Measurements from ENCODE around the gene MYMX.
A peak's percentile ranks its signal among the peaks of the same experiment; 100 is the strongest.

The MYMX gene

DNA sequence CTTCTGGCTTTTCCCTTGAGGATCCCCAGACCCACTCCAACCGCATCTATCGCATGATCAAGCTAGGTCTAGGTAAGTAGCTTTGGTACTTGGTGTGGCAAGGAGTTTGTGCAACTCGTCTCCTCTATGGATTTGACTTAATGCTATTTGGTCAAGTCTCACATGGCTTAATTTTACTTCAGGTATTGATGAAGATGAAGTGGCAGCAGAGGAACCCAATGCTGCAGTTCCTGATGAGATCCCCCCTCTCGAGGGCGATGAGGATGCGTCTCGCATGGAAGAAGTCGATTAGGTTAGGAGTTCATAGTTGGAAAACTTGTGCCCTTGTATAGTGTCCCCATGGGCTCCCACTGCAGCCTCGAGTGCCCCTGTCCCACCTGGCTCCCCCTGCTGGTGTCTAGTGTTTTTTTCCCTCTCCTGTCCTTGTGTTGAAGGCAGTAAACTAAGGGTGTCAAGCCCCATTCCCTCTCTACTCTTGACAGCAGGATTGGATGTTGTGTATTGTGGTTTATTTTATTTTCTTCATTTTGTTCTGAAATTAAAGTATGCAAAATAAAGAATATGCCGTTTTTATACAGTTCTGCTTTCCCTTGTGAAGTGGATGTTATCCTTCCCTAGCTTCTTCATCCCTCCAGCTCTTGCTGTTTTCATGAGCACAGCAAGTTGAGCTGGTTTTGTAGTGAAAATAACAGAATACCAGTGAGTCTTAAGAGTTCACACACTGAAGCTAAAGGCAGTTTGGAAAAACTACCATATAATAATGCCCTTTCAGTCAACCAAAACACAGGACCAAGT lies 36.8 kb downstream of the MYMX start:
- no peak for DNase-seq

- no peak for DNase-seq
Observed at GRCh38 chr6:44254191-44255104, 37.7 kb downstream of the MYMX start.

GRCh38 chr6:44255105-44255808 lies 38.5 kb downstream of the MYMX start:
- DNase-seq: no peak

DNA sequence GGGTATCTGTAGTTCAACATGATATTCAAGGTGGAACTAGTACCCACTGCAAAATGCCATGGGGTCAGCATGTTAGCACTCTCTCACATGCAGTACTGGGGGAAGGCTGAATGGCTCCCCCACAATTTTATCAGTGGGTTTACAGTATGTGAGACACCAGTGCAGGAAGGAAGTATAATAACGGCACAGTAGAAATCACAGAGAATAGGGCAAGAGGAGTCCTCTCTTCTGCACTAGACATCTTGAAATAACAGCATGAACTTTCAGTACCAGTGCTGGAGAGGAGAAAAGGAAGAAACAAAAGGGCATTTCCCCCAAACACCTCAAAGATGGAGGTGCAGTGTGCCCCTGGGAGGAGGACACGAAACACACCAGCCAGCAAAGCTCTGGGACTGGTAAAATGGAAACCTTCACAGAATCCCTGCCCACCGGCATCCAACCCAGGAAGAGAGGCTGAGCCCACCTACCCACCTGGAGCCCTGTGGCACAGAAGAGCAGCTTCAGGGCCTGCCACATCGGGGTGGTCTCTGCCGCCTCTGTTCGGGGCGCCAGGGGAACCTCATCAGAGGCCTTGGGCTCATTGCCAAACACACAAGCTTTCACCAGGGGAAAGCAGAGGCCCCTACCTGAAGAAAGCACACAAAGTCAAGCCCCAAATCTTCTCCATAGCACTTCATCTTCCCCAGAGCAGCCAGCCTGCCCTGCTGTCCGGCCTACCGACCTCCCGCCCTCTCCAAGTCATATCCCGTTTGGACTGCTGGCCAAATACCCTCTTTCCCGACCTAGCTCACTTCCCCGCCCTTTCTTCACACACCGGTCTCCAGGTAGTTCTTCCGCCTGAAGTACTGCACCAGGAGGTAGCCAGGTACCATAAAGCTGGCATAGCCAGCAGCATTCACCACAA lies 39.4 kb downstream of the MYMX start:
- no peak for DNase-seq

GRCh38 chr6:44256775-44257024 lies 40.0 kb downstream of the MYMX start:
- DNase-seq: no peak

- DNase-seq: peak; percentile 45
Observed at GRCh38 chr6:44257025-44257752, 40.5 kb downstream of the MYMX start, which contains the start of gene SLC35B2. Gene SLC35B2 (minus strand): TSS chr6:44257528. CDS start chr6:44257410, 118 bp downstream.

DNA sequence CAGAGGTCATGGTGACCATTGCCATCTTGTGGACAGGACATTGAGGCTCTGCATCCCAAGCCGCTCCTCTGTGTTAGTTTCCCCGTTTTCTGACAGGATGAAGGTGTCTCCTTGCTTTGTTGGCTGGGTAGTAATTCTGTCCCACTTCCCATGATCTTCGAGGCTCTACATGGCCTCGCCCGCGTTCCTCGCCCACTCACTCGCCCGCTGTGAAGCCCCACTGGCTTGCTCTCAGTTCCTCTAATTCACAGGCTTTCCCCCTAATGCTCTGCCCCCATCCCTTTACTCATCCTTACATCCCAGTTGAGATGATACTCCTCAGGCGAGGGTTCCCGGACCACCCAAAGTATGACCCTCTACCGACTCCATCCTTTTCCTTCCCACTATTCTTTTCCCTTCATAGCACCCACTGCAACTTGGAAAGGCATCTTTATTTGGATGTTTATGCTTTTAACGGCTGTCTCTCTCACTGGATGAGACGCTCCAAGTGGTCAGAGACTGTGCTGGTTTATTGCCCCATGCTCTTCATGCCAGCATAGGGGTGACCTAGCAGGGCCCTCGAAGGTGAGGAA lies 41.1 kb downstream of the MYMX start:
- DNase-seq: no peak

DNA sequence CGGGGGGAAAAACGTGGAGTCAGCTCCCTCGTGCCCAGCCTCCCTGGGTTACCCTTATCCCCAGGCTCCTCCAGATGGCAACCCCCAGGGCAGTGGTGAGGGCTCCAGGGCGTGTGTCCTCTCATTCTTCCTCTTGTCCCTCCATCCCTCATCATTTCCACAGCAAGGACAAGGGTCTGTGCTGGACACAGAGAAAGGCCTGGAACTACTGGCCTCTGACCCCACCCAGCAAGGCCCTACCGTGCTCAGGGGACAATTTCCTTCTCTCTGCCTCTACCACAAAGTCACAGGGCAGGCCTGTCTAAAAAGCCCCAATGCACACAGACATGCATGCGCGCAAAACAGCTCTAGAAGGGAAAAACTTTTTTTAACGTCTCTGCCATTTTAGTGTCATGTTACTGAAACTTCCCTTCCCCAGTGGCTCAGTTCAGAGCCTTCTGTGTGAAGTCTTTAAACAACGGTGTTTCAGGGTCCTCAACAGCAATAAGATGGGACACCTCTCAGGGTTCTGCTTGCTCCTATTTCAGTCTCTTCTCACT lies 41.7 kb downstream of the MYMX start:
- DNase-seq: no peak

- no peak for DNase-seq
Observed at GRCh38 chr6:44258921-44259320, 42.2 kb downstream of the MYMX start.

DNA sequence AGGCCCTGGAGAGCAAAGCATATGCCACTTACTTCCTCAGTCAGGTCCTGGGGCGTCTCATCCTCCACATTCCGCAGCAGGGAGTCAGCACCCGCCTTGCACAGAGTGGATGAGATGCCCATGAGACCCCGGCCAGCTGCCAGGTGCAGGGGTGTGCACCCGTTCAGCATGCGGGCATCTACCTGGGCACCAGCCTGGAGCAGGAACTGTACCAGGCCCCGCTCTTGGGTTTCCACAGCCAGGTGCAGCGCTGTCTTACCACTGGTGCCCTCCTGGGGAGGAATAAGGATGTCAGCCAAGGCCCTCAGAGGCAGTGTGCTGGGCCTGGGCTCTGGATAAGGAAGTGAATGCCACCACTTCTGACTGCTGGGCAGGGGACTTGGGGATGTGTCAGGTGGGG lies 43.3 kb downstream of the MYMX start:
- DNase-seq: no peak

DNA sequence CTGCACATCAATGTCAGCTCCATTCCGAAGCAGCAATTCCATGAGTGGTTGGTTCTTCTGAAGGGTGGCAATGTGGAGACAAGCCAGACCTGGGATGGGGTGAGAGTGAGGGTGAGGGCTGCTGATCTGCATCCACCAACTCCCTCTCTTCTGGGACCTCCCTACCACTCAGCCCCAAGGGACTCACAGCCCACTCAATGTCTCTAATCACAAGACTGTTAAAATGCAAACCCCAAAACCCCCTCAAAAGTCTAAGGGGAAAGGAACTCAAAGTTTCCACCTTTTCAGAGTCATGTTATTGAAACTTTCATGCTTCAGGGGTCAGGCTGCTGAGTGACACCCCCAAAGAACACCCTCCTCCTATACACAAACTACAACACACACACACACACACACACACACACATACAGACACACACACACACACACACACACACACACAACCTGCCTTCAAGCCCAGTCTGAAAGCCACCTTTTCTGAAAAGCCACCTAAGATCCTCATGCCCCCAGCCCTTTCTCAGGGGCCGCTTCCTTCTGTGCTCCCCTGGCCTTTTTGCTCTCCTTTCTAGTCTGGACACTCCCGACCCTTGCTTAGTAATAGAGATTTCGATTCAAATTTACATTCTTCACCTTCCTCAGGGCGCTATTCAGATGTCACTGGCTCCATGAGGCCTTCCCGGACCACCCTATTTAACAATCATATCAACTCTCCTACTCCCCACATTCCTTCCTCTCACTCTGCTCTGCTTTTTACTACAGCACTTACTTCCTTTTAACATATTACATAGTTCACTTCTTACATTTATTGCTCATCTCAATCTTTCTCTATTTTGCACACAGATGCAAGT lies 43.9 kb downstream of the MYMX start:
- DNase-seq: no peak

DNA sequence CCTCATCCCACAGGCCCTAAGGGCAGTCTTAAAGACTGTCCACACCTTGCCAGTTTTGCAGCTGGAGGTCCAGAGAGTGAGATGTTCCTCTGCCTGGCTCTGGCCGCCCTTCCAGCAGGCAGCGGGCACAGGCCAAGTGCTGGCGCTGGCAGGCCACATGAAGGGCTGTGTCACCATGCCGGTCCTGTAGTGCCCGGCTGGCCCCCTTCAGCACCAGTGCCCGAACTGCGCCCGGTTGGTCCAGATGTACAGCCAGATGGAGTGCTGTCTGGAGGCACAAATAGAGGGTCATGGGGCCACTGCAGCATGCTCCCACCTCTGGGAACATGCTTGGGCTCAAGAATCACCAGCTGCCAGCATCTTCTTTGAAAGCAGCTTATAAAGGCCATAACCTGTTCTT lies 44.9 kb downstream of the MYMX start:
- no peak for DNase-seq

DNA sequence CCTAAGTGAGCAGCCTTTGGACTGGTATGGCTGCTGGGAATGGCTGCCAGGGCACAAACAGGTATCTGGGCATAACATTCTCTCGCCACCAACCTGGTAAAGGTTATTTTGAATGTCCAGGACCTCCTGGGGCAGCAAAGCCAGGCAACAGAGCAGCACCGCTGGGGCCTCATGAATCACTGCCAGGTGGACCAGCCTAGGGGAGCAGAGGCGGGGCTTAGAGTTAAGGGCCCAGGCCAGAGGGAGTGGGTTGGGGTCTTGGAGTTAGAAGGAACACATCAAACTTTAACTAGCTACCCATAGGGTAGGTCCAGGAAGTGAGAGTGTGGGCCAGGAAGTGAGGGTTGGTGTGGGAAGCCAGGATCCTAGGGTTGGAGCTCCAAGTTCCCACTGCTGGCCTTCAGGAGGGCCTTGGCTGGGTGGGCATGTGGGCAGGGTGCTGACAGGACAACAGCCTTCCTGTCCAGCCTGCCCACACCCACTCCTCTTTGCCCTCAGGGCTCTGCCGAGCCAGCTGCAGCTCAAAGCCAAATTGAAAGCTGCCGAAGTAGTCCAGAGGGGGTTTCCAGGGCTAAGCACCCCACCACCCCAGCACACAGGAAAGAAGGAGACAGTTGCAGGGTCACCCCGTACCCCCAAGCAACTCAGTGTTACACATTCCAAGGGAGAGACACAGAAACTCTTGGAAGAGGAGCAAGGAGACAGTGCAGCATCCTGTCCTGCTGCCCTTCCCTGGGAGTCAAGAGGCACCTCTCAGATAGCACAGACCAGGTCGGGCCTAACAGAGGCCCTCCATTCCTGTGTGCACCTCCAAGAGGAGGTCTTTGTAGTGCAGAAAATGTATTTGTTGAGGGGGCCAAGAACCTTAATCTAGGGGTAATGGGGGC lies 46.0 kb downstream of the MYMX start:
- DNase-seq: no peak

DNA sequence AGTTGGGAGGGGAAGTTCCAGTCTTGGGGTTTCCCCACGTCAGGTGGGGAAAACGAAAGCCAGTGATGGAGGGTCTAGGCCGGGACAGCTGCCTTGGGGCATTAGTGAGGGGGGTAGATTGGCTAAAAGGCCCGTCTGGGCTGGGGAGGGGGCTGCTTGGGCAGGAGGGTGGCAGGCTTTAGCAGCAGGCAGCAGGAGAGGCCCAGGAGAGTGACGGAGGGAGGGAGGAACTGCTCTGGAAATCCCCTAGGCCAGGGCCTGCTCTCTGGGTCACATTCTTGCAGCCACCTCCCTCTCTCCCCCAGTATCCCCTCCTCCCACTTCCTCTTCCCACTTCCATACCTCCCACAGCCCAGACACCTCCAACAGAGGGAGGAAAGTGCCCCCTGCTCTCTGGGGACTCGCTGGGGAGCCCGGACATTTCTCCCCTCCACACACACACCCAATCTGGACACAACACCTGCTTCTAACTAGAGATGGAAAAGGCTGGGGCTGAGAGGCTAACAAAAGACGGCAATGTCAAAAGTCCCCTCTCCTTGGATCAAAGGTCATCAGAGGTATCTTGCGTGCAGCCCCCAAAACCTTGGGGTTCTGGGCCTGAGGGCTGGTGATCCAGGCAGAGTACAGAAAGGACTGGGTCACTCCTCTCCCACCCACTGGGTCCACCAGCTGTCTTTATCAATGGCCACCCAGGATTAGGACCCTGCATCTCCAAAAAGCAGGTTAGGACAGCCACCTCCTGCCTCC lies 46.8 kb downstream of the MYMX start:
- no peak for DNase-seq

DNA sequence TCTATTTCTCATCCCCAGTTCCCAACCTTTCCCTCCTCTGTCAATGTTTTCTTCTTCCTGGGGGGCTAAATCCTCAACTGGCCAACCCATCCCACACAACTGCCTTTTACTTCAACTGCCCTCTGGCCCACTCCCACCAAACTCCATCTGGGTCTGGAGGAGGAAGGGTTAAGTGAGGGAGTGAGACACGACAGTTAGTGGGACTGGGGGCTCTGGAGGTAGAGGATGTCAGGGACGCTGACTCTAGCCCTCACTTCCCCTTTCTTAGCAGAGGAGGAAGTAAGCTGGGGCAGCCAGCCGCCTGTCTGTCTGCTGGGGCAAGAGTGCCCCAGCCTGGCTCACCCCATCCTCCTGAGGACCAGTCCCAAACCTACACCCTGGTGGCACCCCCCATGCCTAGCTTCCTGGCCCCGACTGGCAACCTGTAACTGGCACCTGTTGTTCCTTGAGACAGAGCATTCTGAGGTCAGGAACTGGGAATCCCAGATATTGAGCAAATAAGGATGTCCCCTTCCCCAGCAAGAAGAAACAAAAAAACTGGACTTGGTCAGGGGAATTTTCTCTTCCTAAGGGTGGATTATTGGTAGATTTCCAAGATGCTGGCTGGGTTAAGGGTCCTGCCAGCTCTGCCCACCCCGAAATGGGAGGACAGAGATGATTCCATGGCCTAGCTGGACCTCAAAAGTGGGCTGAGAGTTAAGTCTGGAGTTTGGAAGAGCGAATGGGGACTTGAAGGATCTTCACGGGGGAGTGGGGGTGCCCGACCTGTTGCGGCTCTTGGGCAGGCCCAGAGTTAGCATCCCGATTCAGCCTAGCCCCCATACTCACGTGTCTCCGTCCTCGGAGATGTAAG lies 47.7 kb downstream of the MYMX start:
- no peak for DNase-seq

DNA sequence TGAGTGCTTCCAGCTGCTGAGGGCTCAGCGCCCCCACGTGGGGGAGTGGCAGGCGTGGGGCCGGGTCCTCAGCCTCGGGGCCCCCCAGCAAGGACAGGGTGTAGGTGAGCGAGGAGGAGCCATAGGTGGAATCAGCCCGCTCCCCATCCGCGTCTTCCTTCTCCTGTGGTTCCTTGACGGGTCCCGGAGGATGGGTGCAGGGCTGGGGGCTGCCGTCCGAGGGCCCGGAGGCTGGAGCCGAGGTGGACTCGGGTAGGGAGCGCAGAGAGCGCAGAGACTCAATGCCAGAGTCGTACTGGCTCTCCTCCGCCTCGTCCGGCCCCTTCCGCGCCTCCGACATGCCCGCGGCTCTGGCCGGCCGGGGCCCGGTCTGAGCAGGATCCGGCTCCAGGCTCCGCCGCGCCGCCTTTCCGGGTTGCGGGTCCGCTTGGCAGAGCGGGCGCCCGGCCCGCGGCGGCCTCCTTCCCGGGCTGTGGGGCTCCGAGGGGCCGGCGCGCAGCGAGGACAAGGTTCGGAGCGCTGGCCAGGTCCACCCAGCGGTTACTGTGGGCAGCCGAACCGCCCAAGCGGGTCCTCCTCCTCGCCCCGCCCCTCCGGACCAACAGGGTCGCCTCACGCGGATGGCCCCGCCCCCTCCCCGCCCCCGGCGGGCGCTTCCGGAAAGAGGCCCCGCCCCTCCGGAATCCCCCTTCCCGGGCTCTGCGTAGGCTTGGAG lies 48.4 kb downstream of the MYMX start, which contains the start of gene NFKBIE:
Gene NFKBIE, minus strand, starts transcription at position 545 of the 715 bp plus-strand sequence. Its CDS starts 205 bp downstream, at position 340.
- DNase-seq: peak; percentile 92
